HUES64 (cell line): ENCODE results near the gene IQGAP2.

ENCODE experiments used
- H3K27ac ChIP-seq: 2 replicates; pipeline ENCODE4 v1.7.0; 2013; ENCODE audit warnings: low read depth, low read length, inconsistent platforms
- H3K27me3 ChIP-seq: 2 replicates; pipeline ENCODE4 v1.6.1; 2013; ENCODE audit warnings: mild to moderate bottlenecking, low read length; ENCODE audit not compliant: insufficient read depth
- H3K36me3 ChIP-seq: 2 replicates; pipeline ENCODE4 v1.6.1; 2013; ENCODE audit warnings: mild to moderate bottlenecking, low read length; ENCODE audit not compliant: insufficient read depth
- H3K4me1 ChIP-seq: 2 replicates; pipeline ENCODE4 v1.6.1; 2013; ENCODE audit warnings: mild to moderate bottlenecking, low read length, moderate library complexity; ENCODE audit not compliant: insufficient read depth
- H3K4me3 ChIP-seq: 2 replicates; pipeline ENCODE4 v1.5.1; 2013; ENCODE audit warnings: mild to moderate bottlenecking, low read length, moderate library complexity
- H3K9ac ChIP-seq: 2 replicates; pipeline ENCODE4 v1.6.1; 2013; ENCODE audit warnings: mild to moderate bottlenecking, low read depth, low read length
- H3K9me3 ChIP-seq: 2 replicates; pipeline ENCODE4 v1.6.1; 2013; ENCODE audit warnings: low read depth, low read length; ENCODE audit not compliant: insufficient read depth
- WGBS: fragments of 150-250, 120-280 bp; methylation state at CpG from one replicate; pipeline ENCODE4 v1.1.7; 2013; ENCODE audit warnings: missing lambda C conversion rate; 5-methylcytosine and 5-hydroxymethylcytosine counted together

The IQGAP2 gene

GRCh38 chr5:76742583-76742982 lies 339.5 kb downstream of the IQGAP2 start:
- H3K27ac ChIP-seq, result no peak overlapping the region
- no peaks in the 10 kb centered on the region for H3K9me3 ChIP-seq
- no peaks in the 10 kb centered on the region for H3K27me3 ChIP-seq
- no peak overlapping the region for H3K9ac ChIP-seq
- peaks cover 6% of the 10 kb centered on the region for H3K4me1 ChIP-seq
- no peak overlapping the region for H3K4me3 ChIP-seq
- H3K36me3 ChIP-seq, result no peaks in the 10 kb centered on the region
- 82% methylated on average over 4 of the region's 4 CpGs for WGBS

GRCh38 chr5:76744632-76745031 lies 341.5 kb downstream of the IQGAP2 start:
- WGBS, result 70% methylated on average over 2 of the region's 2 CpGs

DNA sequence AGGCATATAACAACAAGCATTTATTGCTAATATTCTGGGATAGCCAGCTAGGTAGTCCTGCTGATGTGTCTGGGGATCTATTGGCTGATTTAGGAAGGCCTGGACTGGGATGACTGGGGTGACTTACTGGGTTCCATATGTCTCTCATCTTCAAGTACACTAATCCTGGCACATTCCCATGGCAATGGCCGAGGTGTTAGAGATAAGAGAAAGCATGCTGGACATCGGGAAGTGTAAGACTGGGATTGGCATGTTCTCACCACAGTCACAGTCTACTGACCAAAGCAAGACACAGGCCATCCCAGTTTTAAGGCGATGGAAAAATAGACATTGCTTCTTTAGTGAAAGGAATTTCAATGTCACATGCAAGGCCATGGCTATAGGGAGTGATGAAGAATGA lies 342.6 kb downstream of the IQGAP2 start:
- 83% methylated on average over 3 of the region's 3 CpGs for WGBS

More at GRCh38 chr5:76744632-76745031, 341.5 kb downstream of the IQGAP2 start:
- H3K27ac ChIP-seq, result no peak overlapping the region
- H3K36me3 ChIP-seq, result no peaks in the 10 kb centered on the region
- no peak overlapping the region for H3K4me3 ChIP-seq
- no peaks in the 10 kb centered on the region for H3K9me3 ChIP-seq
- H3K27me3 ChIP-seq, result no peaks in the 10 kb centered on the region
- no peak overlapping the region for H3K9ac ChIP-seq
- peaks cover 3% of the 10 kb centered on the region for H3K4me1 ChIP-seq

GRCh38 chr5:76746677-76747076 lies 343.6 kb downstream of the IQGAP2 start:
- 100% methylated on average over 1 of the region's 2 CpGs for WGBS
- H3K4me3 ChIP-seq, result no peak overlapping the region
- no peaks in the 10 kb centered on the region for H3K27me3 ChIP-seq
- H3K27ac ChIP-seq, result no peak overlapping the region
- no peaks in the 10 kb centered on the region for H3K36me3 ChIP-seq
- no peaks in the 10 kb centered on the region for H3K9me3 ChIP-seq
- no peak overlapping the region for H3K9ac ChIP-seq
- H3K4me1 ChIP-seq, result peaks cover 3% of the 10 kb centered on the region

More for the DNA sequence above, 342.6 kb downstream of the IQGAP2 start:
- no peak overlapping the region for H3K9ac ChIP-seq
- H3K4me1 ChIP-seq, result peaks cover 3% of the 10 kb centered on the region
- H3K27me3 ChIP-seq, result no peaks in the 10 kb centered on the region
- H3K36me3 ChIP-seq, result no peaks in the 10 kb centered on the region
- no peak overlapping the region for H3K27ac ChIP-seq
- no peak overlapping the region for H3K4me3 ChIP-seq
- no peaks in the 10 kb centered on the region for H3K9me3 ChIP-seq

- Histone ChIP-seq H3K4me3 (no peak overlapping the region), H3K9ac (no peak overlapping the region), H3K9me3 (no peaks in the 10 kb centered on the region), H3K27ac (no peak overlapping the region), H3K27me3 (no peaks in the 10 kb centered on the region), H3K36me3 (no peaks in the 10 kb centered on the region), H3K4me1 (peaks cover 2% of the 10 kb centered on the region)
- 95% methylated on average over 13 of the region's 13 CpGs for WGBS
Measured at GRCh38 chr5:76747706-76748105, 344.6 kb downstream of the IQGAP2 start.

- Histone ChIP-seq H3K9me3 (no peaks in the 10 kb centered on the region), H3K4me3 (no peak overlapping the region), H3K9ac (no peak overlapping the region), H3K27me3 (no peaks in the 10 kb centered on the region), H3K4me1 (no peaks in the 10 kb centered on the region), H3K27ac (no peak overlapping the region), H3K36me3 (no peaks in the 10 kb centered on the region)
- 94% methylated on average over 5 of the region's 5 CpGs for WGBS
Measured at GRCh38 chr5:76751291-76751690, 348.2 kb downstream of the IQGAP2 start.

GRCh38 chr5:76754668-76755078 lies 351.6 kb downstream of the IQGAP2 start:
- no peaks in the 10 kb centered on the region for H3K27me3 ChIP-seq
- no peak overlapping the region for H3K27ac ChIP-seq
- H3K4me3 ChIP-seq, result no peak overlapping the region
- 91% methylated on average over 3 of the region's 3 CpGs for WGBS
- no peaks in the 10 kb centered on the region for H3K9me3 ChIP-seq
- H3K4me1 ChIP-seq, result no peaks in the 10 kb centered on the region
- no peaks in the 10 kb centered on the region for H3K36me3 ChIP-seq
- H3K9ac ChIP-seq, result no peak overlapping the region

GRCh38 chr5:76755779-76756637 lies 352.9 kb downstream of the IQGAP2 start:
- 94% methylated on average over 11 of the region's 11 CpGs for WGBS
- Histone ChIP-seq H3K4me3 (no peak overlapping the region), H3K9ac (no peak overlapping the region), H3K27me3 (no peaks in the 10 kb centered on the region), H3K36me3 (no peaks in the 10 kb centered on the region), H3K9me3 (no peaks in the 10 kb centered on the region), H3K4me1 (no peaks in the 10 kb centered on the region), H3K27ac (no peak overlapping the region)

GRCh38 chr5:76757049-76757448 lies 354.0 kb downstream of the IQGAP2 start:
- Histone ChIP-seq H3K36me3 (no peaks in the 10 kb centered on the region), H3K27me3 (no peaks in the 10 kb centered on the region), H3K9me3 (no peaks in the 10 kb centered on the region), H3K27ac (no peak overlapping the region), H3K9ac (no peak overlapping the region), H3K4me1 (no peaks in the 10 kb centered on the region), H3K4me3 (no peak overlapping the region)
- 95% methylated on average over 4 of the region's 4 CpGs for WGBS
